Lower lobe of right lung (tissue), 2 donors: Measurements from ENCODE around the gene OR2F1. TPM values are rescaled to one million over a fixed set of nuclear protein-coding genes. Genes with fewer than 3 reads are reported as not detected.

ENCODE experiments used
- ATAC-seq, 2 donors: fragments of 200-7000 bp; cut with Tn5 transposase; one replicate each; pipeline ENCODE4 v1.9.1; 2020 to 2022; ENCODE audit warnings: mild to moderate bottlenecking in 2 of 2, moderate library complexity in 2 of 2
- DNase-seq: peaks from one replicate; pipeline ENCODE4 v3.0.0-alpha.2; 2020
- H3K27ac ChIP-seq: fragments of 200-600 bp; one replicate; pipeline ENCODE4 v1.8.0; 2022
- H3K27me3 ChIP-seq: fragments of 200-600 bp; one replicate; pipeline ENCODE4 v1.8.0; 2022; ENCODE audit warnings: low read depth
- H3K36me3 ChIP-seq: fragments of 200-600 bp; one replicate; pipeline ENCODE4 v1.8.0; 2022; ENCODE audit warnings: mild to moderate bottlenecking
- H3K4me1 ChIP-seq: fragments of 200-600 bp; one replicate; pipeline ENCODE4 v1.8.0; 2022
- H3K4me3 ChIP-seq: fragments of 200-600 bp; one replicate; pipeline ENCODE4 v1.8.0; 2022; ENCODE audit warnings: mild to moderate bottlenecking
- H3K9me3 ChIP-seq: fragments of 200-600 bp; one replicate; pipeline ENCODE4 v1.8.0; 2022
- intact Hi-C: fragments of 100-400 bp; cut with DNase I; formaldehyde crosslinking; loops from one replicate; pipeline ENCODE4 v1.11.0; 2022
- long read RNA-seq: library from polyadenylated mRNA; unstranded; transcript quantifications from one replicate; pipeline ENCODE4 v2.0.0, GENCODE V29; 2021
- total RNA-seq: library from RNA; stranded (reverse); fragmentation: NEBNext Ultra II Directional; extraction: Animal tissue kit (Norgen Biotek cat#: 25700); gene quantifications from one replicate; pipeline ENCODE4 v1.2.1, GENCODE V29; 2021
- TF ChIP-seq, protein P1 (sequence below): fragments of 200-600 bp; IDR thresholded peaks from one replicate; pipeline ENCODE4 v1.8.0; 2022; ENCODE audit warnings: antibody characterized with exemption, mild to moderate bottlenecking
- donor health status: DM: no; HTN: yes; CAD: no; lungs with severe emphysema.

Gene OR2F1
- total RNA-seq: not detected
- long read RNA-seq: 0 reads

DNA sequence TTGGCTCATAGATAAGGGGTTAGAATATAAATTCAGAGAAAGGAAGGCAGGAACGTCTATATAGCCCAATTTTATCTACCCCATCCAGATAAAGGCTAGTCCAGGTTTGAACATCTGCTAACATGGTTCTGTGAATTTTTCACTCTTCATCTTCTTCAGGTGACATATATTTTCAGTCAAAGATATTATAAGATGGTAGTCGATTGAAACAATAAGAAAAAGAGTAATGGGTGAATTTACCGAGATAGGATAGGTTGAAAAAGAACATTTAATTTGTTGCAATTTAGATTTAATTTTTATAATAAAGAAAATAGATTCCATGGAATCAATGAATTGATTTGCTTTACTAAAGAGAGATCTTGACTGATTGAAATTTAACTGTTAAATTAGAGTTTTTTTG lies at the start of gene OR2F1:
Gene OR2F1 (plus strand): TSS at position 301 of the 400 bp plus-strand sequence. CDS start 5,127 bp downstream, outside the sequence.
- intact Hi-C loops: no loop called here
- Histone ChIP-seq H3K4me3 (no peak within 1 kb of the TSS), H3K9me3 (no peaks in the 10 kb centered on the region), H3K4me1 (no peaks in the 10 kb centered on the region), H3K27ac (no peak within 1 kb of the TSS), H3K36me3 (no peaks in the 10 kb centered on the region), H3K27me3 (peaks cover 3% of the 10 kb centered on the region)
- ATAC-seq (no peak), DNase-seq (no peak)
- TF ChIP-seq, protein P1, sequence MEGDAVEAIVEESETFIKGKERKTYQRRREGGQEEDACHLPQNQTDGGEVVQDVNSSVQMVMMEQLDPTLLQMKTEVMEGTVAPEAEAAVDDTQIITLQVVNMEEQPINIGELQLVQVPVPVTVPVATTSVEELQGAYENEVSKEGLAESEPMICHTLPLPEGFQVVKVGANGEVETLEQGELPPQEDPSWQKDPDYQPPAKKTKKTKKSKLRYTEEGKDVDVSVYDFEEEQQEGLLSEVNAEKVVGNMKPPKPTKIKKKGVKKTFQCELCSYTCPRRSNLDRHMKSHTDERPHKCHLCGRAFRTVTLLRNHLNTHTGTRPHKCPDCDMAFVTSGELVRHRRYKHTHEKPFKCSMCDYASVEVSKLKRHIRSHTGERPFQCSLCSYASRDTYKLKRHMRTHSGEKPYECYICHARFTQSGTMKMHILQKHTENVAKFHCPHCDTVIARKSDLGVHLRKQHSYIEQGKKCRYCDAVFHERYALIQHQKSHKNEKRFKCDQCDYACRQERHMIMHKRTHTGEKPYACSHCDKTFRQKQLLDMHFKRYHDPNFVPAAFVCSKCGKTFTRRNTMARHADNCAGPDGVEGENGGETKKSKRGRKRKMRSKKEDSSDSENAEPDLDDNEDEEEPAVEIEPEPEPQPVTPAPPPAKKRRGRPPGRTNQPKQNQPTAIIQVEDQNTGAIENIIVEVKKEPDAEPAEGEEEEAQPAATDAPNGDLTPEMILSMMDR: no peak

- ATAC-seq (no peak), DNase-seq (no peak)
- peaks cover 9% of the 10 kb centered on the region for H3K4me1 ChIP-seq
- no peaks in the 10 kb centered on the region for H3K27me3 ChIP-seq
- no peaks in the 10 kb centered on the region for H3K9me3 ChIP-seq
- H3K36me3 ChIP-seq: no peaks in the 10 kb centered on the region
- TF ChIP-seq, protein P1: no peak
- H3K27ac ChIP-seq: no peak overlapping the region
- intact Hi-C loops: no loop called here
- no peak overlapping the region for H3K4me3 ChIP-seq
Measured at GRCh38 chr7:143905509-143905908, 49.1 kb upstream of the OR2F1 start.

GRCh38 chr7:143906151-143906550 lies 48.5 kb upstream of the OR2F1 start:
- no peaks in the 10 kb centered on the region for H3K27me3 ChIP-seq
- intact Hi-C loops: no loop called here

GRCh38 chr7:143906895-143907294 lies 47.7 kb upstream of the OR2F1 start:
- no peak overlapping the region for H3K4me3 ChIP-seq
- intact Hi-C loops: no loop called here
- no peak for ATAC-seq
- no peak for DNase-seq
- no peaks in the 10 kb centered on the region for H3K4me1 ChIP-seq
- no peaks in the 10 kb centered on the region for H3K9me3 ChIP-seq
- TF ChIP-seq, protein P1: no peak
- H3K27me3 ChIP-seq: no peaks in the 10 kb centered on the region
- H3K36me3 ChIP-seq: no peaks in the 10 kb centered on the region
- H3K27ac ChIP-seq: no peak overlapping the region

More at GRCh38 chr7:143906151-143906550, 48.5 kb upstream of the OR2F1 start:
- DNase-seq (no peak), ATAC-seq (no peak)
- Histone ChIP-seq H3K9me3 (no peaks in the 10 kb centered on the region), H3K4me1 (peaks cover 3% of the 10 kb centered on the region), H3K27ac (no peak overlapping the region), H3K4me3 (no peak overlapping the region), H3K36me3 (no peaks in the 10 kb centered on the region)
- TF ChIP-seq, protein P1: no peak

- Histone ChIP-seq H3K4me1 (no peaks in the 10 kb centered on the region), H3K36me3 (no peaks in the 10 kb centered on the region), H3K4me3 (no peak overlapping the region), H3K27me3 (no peaks in the 10 kb centered on the region), H3K27ac (no peak overlapping the region), H3K9me3 (no peaks in the 10 kb centered on the region)
- DNase-seq: no peak
- TF ChIP-seq, protein P1: no peak
- intact Hi-C loops: no loop called here
- ATAC-seq: no peak
Measured at GRCh38 chr7:143908120-143908519, 46.5 kb upstream of the OR2F1 start.

- ATAC-seq: no peak
- H3K27me3 ChIP-seq: no peaks in the 10 kb centered on the region
- no peaks in the 10 kb centered on the region for H3K9me3 ChIP-seq
- no peaks in the 10 kb centered on the region for H3K36me3 ChIP-seq
- H3K27ac ChIP-seq: no peak overlapping the region
- TF ChIP-seq, protein P1: no peak
- intact Hi-C loops: no loop called here
- DNase-seq: no peak
- no peak overlapping the region for H3K4me3 ChIP-seq
- no peaks in the 10 kb centered on the region for H3K4me1 ChIP-seq
Measured at GRCh38 chr7:143909863-143910262, 44.8 kb upstream of the OR2F1 start.
